Subcutaneous abdominal adipose tissue (tissue), 5 donors: ENCODE results near the gene TBX2.
A peak's percentile ranks its signal among the peaks of the same experiment; 100 is the strongest.
"Not testable (repeated sequence)": the region's sequence is repeated elsewhere in the genome, so short reads cannot be mapped to it uniquely, and the experiment has no call there.

Experiments used
- H3K27ac ChIP-seq: one replicate; pipeline ENCODE4 v1.7.0; 2013; ENCODE audit warnings: low read depth, mild to moderate bottlenecking, inconsistent platforms, low read length, moderate library complexity
- H3K27me3 ChIP-seq, 5 donors: one replicate each; pipeline ENCODE4 v1.7.0; 2013; ENCODE audit warnings: low read length in 5 of 5, inconsistent platforms in 1 of 5; ENCODE audit not compliant: control insufficient read depth in 5 of 5, insufficient read depth in 4 of 5
- H3K36me3 ChIP-seq, 5 donors: one replicate each; pipeline ENCODE4 v1.7.0; 2013; ENCODE audit warnings: low read length in 5 of 5; ENCODE audit not compliant: control insufficient read depth in 5 of 5, insufficient read depth in 5 of 5
- H3K4me1 ChIP-seq, 5 donors: one replicate each; pipeline ENCODE4 v1.7.0; 2013; ENCODE audit warnings: low read length in 5 of 5, mild to moderate bottlenecking in 3 of 5, moderate library complexity in 1 of 5; ENCODE audit not compliant: control insufficient read depth in 5 of 5, insufficient read depth in 5 of 5
- H3K4me3 ChIP-seq, 5 donors: one replicate each; pipeline ENCODE4 v1.7.0; 2013; ENCODE audit warnings: low read length in 5 of 5, low read depth in 1 of 5
- H3K9ac ChIP-seq, 5 donors: one replicate each; pipeline ENCODE4 v1.7.0; 2013; ENCODE audit warnings: low read length in 5 of 5, mild to moderate bottlenecking in 4 of 5, moderate library complexity in 3 of 5
- H3K9me3 ChIP-seq, 5 donors: one replicate each; pipeline ENCODE4 v1.7.0; 2013; ENCODE audit warnings: low read length in 5 of 5; ENCODE audit not compliant: control insufficient read depth in 5 of 5
- donor health status: healthy.
- donor health status: healthy.
- donor health status: healthy.
- donor health status: healthy.
- donor health status: healthy.

Gene TBX2

GRCh38 chr17:61399131-61400065, at the start of gene TBX2:
TBX2 (plus strand) TSS chr17:61399843; CDS start chr17:61400177, 334 bp downstream.
- H3K36me3 ChIP-seq = peaks cover 0 to 4% (median under 1%) of the 10 kb centered on the region in 5 donors
- H3K4me3 ChIP-seq = peak within 1 kb of the TSS; percentile 62 to 77 (median 73)
- H3K27me3 ChIP-seq = peaks cover 16 to 46% (median 41%) of the 10 kb centered on the region in 5 donors
- no peaks in the 10 kb centered on the region for H3K9me3 ChIP-seq
- H3K9ac ChIP-seq = peak within 1 kb of the TSS in 4 of 5 donors; percentile 23 to 80 (median 49)
- peak within 1 kb of the TSS; percentile 37 for H3K27ac ChIP-seq
- H3K4me1 ChIP-seq = peaks cover 0 to 68% (median 49%) of the 10 kb centered on the region in 5 donors

DNA sequence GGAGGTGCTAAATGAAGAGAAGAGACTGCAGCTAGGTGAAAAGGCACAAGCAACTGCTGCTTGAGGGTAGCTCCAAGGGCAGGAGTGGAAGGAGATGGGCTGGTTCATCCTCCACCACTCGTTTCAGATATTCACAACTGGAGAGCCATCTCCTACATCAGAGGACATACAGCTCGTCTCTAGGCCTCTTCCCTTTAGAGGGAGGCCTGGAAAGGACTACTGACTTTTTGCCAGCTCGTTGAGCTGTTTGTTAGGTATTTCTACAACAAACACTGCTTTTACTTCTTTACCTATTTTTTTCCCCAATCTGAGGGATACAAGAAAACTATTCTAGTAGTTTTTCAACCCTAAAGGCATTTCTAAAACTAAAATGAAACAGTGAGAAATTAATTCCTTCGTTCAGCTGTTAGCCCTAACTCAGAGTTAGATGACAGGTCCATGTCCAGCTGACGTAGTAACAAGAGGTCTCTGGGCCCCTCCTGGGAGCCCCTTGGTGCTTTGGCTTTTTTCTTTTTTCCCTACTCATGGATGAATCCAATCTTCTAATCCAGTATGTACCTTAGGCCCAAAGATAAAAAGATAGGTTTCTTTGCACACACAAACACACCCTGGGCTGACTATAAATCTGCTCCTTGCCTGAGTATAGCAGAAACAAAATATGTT, 47.8 kb upstream of the TBX2 start:
- Histone ChIP-seq H3K4me3 (no peak overlapping the region), H3K36me3 (no peaks in the 10 kb centered on the region), H3K9ac (no peak overlapping the region), H3K9me3 (no peaks in the 10 kb centered on the region), H3K27ac (peak overlapping the region; percentile 23), H3K4me1 (peaks cover 0 to 13% (median 0%) of the 10 kb centered on the region in 5 donors), H3K27me3 (no peaks in the 10 kb centered on the region)

- H3K27me3 ChIP-seq = no peaks in the 10 kb centered on the region
- H3K27ac ChIP-seq = peak overlapping the region; percentile 23
- H3K4me1 ChIP-seq = peaks cover 0 to 13% (median 0%) of the 10 kb centered on the region in 5 donors
- no peak overlapping the region for H3K4me3 ChIP-seq
- H3K36me3 ChIP-seq = no peaks in the 10 kb centered on the region
- no peaks in the 10 kb centered on the region for H3K9me3 ChIP-seq
- no peak overlapping the region for H3K9ac ChIP-seq
Measured at GRCh38 chr17:61352408-61352770, 47.3 kb upstream of the TBX2 start.

DNA sequence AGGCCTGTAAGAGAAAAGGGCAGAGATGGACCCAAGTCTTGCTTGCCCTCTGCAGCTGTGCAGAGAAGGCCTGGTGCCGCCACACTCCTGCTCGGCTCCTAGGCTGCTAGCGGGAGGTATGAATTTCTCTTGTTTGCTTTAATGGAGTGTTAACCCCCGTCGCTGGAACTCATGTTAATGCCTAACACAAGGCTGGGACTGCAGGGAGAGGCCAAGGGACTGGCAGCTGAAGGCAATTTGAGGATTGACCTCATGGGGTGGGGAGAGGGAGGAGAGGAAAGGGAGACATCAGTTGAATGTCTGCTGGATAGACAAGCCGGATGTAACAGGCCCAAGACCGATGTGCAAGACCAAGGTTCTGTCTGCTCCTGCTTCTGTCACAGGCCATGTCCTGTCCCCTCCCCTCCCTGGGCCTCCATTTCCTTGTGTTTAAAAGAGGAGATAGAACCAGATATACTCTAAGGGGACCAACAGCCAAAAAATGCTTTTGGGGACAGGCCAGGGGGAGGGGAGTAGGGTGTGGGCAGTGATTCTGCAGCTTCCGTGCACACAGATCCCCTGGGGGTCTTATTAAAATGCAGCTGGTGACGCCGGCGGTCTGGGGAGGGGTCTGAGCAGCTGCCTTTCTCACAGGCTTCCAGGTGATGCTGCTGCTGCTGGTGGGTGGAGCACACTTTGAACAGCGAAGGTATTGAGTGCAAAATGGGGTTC, 46.7 kb upstream of the TBX2 start:
- no peak overlapping the region for H3K9ac ChIP-seq
- no peak overlapping the region for H3K4me3 ChIP-seq
- H3K27me3 ChIP-seq = no peaks in the 10 kb centered on the region
- no peaks in the 10 kb centered on the region for H3K9me3 ChIP-seq
- no peaks in the 10 kb centered on the region for H3K36me3 ChIP-seq
- peaks cover 0 to 13% (median 0%) of the 10 kb centered on the region in 5 donors for H3K4me1 ChIP-seq
- H3K27ac ChIP-seq = no peak overlapping the region

GRCh38 chr17:61353615-61354014, 46.0 kb upstream of the TBX2 start:
- Histone ChIP-seq H3K9me3 (no peaks in the 10 kb centered on the region), H3K4me1 (peaks cover 0 to 13% (median 0%) of the 10 kb centered on the region in 5 donors), H3K4me3 (no peak overlapping the region), H3K27ac (no peak overlapping the region), H3K27me3 (no peaks in the 10 kb centered on the region), H3K9ac (no peak overlapping the region), H3K36me3 (no peaks in the 10 kb centered on the region)

DNA sequence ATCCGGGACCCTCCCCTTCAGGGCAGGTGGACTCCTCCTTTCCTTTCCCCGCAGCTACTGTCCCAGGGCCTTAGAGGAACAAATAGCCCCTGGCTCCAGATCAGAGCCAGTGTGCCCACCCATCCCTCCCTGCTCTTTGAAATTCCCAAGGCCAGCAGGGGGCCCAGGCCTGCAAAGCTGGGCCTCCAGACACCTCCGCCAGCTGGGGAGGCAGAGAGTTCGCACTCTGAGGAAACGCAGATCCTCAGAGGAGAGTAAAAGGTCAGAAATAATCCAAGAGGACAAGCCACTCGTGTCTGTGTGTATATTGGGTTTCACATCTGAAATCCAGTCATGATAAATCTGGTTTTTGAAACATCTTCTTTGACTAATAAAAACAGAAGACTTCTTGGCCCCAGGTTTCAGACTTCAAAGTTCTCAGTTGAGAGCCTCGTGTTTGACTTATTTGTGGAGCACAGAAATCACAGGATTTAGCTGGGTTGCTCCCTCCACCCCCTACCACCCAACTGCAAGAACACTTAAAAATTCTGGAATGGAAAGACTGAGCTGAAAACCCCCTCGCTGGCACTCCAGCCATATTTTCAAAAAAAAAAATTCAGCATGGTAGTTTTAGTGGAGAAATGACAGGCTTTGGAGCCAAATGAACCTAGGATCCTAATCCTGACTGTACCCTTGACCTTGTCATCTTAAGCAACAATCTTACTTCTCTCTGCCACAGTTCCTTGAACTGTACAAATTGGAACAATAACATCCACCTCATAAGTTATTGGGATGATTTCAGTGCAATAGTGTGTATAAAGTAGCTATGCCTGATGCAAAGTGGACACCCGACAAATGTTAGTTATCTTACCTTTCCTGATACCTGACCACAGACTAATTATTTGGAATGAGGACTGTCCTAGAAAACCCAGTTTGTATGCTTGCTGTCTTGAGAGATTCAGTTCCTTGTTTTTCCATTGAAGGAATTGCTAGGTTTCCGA, 44.5 kb upstream of the TBX2 start:
- Histone ChIP-seq H3K9ac (no peak overlapping the region), H3K27ac (no peak overlapping the region), H3K4me1 (peaks cover 0 to 13% (median under 1%) of the 10 kb centered on the region in 5 donors), H3K27me3 (no peaks in the 10 kb centered on the region), H3K9me3 (no peaks in the 10 kb centered on the region), H3K4me3 (no peak overlapping the region), H3K36me3 (no peaks in the 10 kb centered on the region)

- H3K36me3 ChIP-seq, H3K27ac ChIP-seq, H3K9me3 ChIP-seq, H3K4me3 ChIP-seq, H3K9ac ChIP-seq, H3K27me3 ChIP-seq: not testable (repeated sequence)
- peaks cover 0 to 12% (median 10%) of the 10 kb centered on the region in 5 donors for H3K4me1 ChIP-seq
Measured at GRCh38 chr17:61357061-61357460, 42.6 kb upstream of the TBX2 start.

DNA sequence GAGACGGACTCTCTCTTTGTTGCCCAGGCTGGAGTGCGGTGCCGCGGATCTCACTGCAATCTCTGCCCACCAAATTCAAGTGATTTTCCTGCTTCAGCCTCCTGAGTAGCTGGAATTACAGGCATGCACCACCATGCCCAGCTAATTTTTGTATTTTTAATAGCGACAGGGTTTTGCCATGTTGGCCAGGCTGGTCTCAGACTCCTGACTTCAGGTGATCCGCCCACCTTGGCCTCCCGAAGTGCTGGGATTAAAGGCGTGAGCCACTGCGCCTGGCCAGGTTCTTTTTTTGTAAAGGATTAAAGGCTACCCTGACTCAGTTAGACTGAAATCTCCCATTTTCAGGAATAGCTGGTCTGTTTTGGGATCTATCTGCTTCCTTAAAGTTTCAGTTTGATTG, 40.1 kb upstream of the TBX2 start:
- H3K9ac ChIP-seq, H3K9me3 ChIP-seq, H3K36me3 ChIP-seq, H3K4me3 ChIP-seq, H3K27ac ChIP-seq, H3K27me3 ChIP-seq: not testable (repeated sequence)
- peaks cover 0 to 32% (median 17%) of the 10 kb centered on the region in 5 donors for H3K4me1 ChIP-seq

DNA sequence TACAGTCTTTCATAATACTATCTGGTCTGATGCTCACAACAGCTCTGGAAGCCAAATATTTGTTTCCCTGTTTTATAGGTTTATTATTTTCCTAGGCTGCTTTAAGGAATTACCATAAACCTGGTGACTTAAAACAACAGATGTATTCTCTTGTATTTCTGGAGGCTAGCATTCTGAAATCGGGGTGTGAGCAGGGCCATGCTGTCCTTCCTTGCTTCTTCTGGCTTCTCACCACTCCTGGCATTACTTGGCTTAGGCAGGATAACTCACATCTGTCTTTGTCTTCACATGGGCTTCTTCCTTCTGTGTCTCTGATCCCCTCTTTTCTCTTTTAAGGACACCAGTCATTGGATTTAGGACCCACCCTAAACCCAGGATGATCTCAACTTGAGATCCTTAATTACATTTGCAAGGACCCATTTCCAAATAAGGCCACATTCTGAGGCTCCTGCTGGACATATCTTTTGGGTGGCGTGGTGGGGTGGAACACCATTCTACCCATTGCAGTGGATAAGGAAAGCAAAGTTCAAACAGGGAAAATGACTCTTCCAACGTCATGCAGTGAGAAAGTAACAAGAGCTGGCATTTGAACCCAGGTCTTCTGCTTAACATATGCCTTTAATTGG, 39.2 kb upstream of the TBX2 start:
- H3K9ac ChIP-seq = no peak overlapping the region
- H3K4me1 ChIP-seq = peaks cover 0 to 32% (median 17%) of the 10 kb centered on the region in 5 donors
- H3K27ac ChIP-seq = no peak overlapping the region
- H3K36me3 ChIP-seq = no peaks in the 10 kb centered on the region
- no peak overlapping the region for H3K4me3 ChIP-seq
- H3K9me3 ChIP-seq = no peaks in the 10 kb centered on the region
- H3K27me3 ChIP-seq = no peaks in the 10 kb centered on the region
